Endothelial cell of umbilical vein (primary cell): ENCODE results near the gene CLDN34.

Experiments
- EZH2 ChIP-seq: IDR thresholded peaks from 2 replicates; pipeline ENCODE4 v1.6.1; 2012; ENCODE audit warnings: borderline replicate concordance, low read depth, mild to moderate bottlenecking, moderate library complexity, low read length, inconsistent platforms; ENCODE audit not compliant: severe bottlenecking
- POLR2A ChIP-seq: IDR thresholded peaks from 2 replicates; pipeline ENCODE4 v1.6.1; 2012; ENCODE audit warnings: low read depth, mild to moderate bottlenecking, control low read depth, low read length
- TF ChIP-seq, protein P1 (sequence below), 2 donors: IDR thresholded peaks; 1 replicate in 1 of 2; 2 replicates in 1 of 2; pipeline ENCODE4 v1.5.1; 2011; ENCODE audit warnings: low read length in 2 of 2, mild to moderate bottlenecking in 2 of 2, moderate library complexity in 2 of 2, control low read depth in 1 of 2, inconsistent platforms in 1 of 2, low read depth in 1 of 2; ENCODE audit not compliant: insufficient read depth in 1 of 2; ENCODE audit errors: extremely low read depth in 1 of 2

DNA sequence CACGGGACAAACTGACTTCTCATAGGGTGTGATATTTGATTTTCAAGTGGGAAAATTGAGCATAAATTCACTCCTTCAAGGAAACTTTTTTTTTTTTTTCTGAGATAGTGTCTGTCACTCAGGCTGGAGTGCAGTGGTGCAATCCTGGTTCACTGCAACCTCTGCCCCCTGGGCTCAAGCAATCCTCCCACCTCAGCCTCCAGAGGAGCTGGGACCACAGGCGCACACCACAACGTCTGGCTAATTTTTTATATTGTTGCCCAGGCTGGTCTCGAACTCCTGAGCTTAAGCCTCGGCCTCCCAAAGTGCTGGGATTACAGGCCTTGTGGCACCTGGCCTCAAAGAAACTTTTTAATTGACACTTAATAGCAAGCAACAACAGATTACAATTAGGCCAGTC is 13.8 kb downstream of the CLDN34 start:
- TF ChIP-seq, protein P1, sequence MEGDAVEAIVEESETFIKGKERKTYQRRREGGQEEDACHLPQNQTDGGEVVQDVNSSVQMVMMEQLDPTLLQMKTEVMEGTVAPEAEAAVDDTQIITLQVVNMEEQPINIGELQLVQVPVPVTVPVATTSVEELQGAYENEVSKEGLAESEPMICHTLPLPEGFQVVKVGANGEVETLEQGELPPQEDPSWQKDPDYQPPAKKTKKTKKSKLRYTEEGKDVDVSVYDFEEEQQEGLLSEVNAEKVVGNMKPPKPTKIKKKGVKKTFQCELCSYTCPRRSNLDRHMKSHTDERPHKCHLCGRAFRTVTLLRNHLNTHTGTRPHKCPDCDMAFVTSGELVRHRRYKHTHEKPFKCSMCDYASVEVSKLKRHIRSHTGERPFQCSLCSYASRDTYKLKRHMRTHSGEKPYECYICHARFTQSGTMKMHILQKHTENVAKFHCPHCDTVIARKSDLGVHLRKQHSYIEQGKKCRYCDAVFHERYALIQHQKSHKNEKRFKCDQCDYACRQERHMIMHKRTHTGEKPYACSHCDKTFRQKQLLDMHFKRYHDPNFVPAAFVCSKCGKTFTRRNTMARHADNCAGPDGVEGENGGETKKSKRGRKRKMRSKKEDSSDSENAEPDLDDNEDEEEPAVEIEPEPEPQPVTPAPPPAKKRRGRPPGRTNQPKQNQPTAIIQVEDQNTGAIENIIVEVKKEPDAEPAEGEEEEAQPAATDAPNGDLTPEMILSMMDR (IDR thresholded peaks at IDR 0.05; ENCODE audit: extremely low read depth in 1 of 2, insufficient read depth in 1 of 2, low read depth in 1 of 2, low read length in 2 of 2): no peak
- TF ChIP-seq POLR2A (no peak), EZH2 (no peak)
